H1 (cell line): ENCODE results near the gene SAG. TPM values are rescaled to one million over a fixed set of nuclear protein-coding genes. Genes with fewer than 3 reads are reported as not detected.

ENCODE experiments used
- CTCF ChIA-PET: fragments of 300-600 bp; sonication (Branson Sonifier 250); formaldehyde crosslinking; loops from one replicate; lab custom pipeline; 2021; ENCODE audit not compliant: partially characterized antibody; lab: Charles Lee
- POLR2A ChIA-PET: fragments of 300-600 bp; sonication (Branson Sonifier 250); formaldehyde crosslinking; loops from one replicate; lab custom pipeline; 2021; ENCODE audit warnings: inconsistent platforms; ENCODE audit not compliant: partially characterized antibody; lab: Charles Lee
- DNase-seq, 2 experiments: peaks; one replicate each; pipeline versions ENCODE4 v3.0.0 to v3.0.0-alpha.2; 2010 to 2022; ENCODE audit warnings: low spot score in 2 of 2, low read depth in 1 of 2, mixed read lengths in 1 of 2
- FAIRE-seq: peaks from 2 replicates; lab custom pipeline; 2011; peaks lifted over from hg19 to GRCh38; lab: Jason Lieb, UNC
- H2AFZ ChIP-seq: 2 replicates; pipeline ENCODE4 v1.8.1; 2012; ENCODE audit warnings: low read length, inconsistent platforms
- H2AK5ac ChIP-seq: 2 replicates; pipeline ENCODE4 v1.6.1; 2013; ENCODE audit warnings: low read depth, low read length
- H2BK120ac ChIP-seq: replicated peaks from 2 replicates; pipeline ENCODE3; 2013; ENCODE audit warnings: low read depth, low read length, inconsistent platforms
- H2BK12ac ChIP-seq: 2 replicates; pipeline ENCODE4 v1.6.1; 2013; ENCODE audit warnings: low read depth, low read length
- H2BK15ac ChIP-seq: 2 replicates; pipeline ENCODE4 v1.6.1; 2013; ENCODE audit warnings: low read length
- H2BK20ac ChIP-seq: 2 replicates; pipeline ENCODE4 v1.6.1; 2013; ENCODE audit warnings: low read length
- H2BK5ac ChIP-seq: 2 replicates; pipeline ENCODE4 v1.6.1; 2013; ENCODE audit warnings: low read depth, low read length
- H3K14ac ChIP-seq: 2 replicates; pipeline ENCODE4 v1.6.1; 2013; ENCODE audit warnings: inconsistent platforms; ENCODE audit not compliant: insufficient read length
- H3K18ac ChIP-seq: 2 replicates; pipeline ENCODE4 v1.6.1; 2013; ENCODE audit warnings: low read length; ENCODE audit errors: extremely low read depth
- H3K23ac ChIP-seq: 2 replicates; pipeline ENCODE4 v1.6.1; 2013; ENCODE audit warnings: inconsistent platforms; ENCODE audit not compliant: insufficient read length
- H3K23me2 ChIP-seq: 2 replicates; pipeline ENCODE4 v1.6.1; 2013; ENCODE audit warnings: low read depth, low read length
- H3K27ac ChIP-seq: 2 replicates; pipeline ENCODE4 v1.6.1; 2011; ENCODE audit warnings: low read depth, low read length, inconsistent platforms
- H3K27me3 ChIP-seq, 4 experiments: replicated peaks in 1 of 4; 1 replicate in 1 of 4; 2 replicates in 3 of 4; pipeline versions ENCODE4 v1.6.1 to v1.8.1; 2011 to 2013; ENCODE audit warnings: low read length in 3 of 4, mild to moderate bottlenecking in 3 of 4, inconsistent platforms in 2 of 4, mixed read lengths in 2 of 4, moderate library complexity in 1 of 4; ENCODE audit not compliant: control insufficient read depth in 3 of 4, insufficient read depth in 3 of 4; ENCODE audit errors: extremely low read depth in 1 of 4
- H3K36me3 ChIP-seq, 4 experiments: 2 replicates each; pipeline versions ENCODE4 v1.6.1 to v1.8.1; 2011 to 2013; ENCODE audit warnings: mild to moderate bottlenecking in 4 of 4, low read length in 3 of 4, moderate library complexity in 2 of 4, control low read depth in 1 of 4, inconsistent platforms in 1 of 4; ENCODE audit not compliant: insufficient read depth in 4 of 4, control insufficient read depth in 2 of 4
- H3K4ac ChIP-seq: replicated peaks from 2 replicates; pipeline ENCODE3; 2013; ENCODE audit warnings: low read length, low read depth, mixed read lengths, inconsistent platforms; ENCODE audit not compliant: insufficient read length
- H3K4me1 ChIP-seq, 4 experiments: replicated peaks in 1 of 4; 1 replicate in 1 of 4; 2 replicates in 3 of 4; pipeline versions ENCODE4 v1.6.1 to v1.8.1; 2011 to 2013; ENCODE audit warnings: low read length in 3 of 4, inconsistent platforms in 2 of 4, mixed read lengths in 1 of 4; ENCODE audit not compliant: insufficient read depth in 4 of 4, control insufficient read depth in 3 of 4
- H3K4me2 ChIP-seq, 2 experiments: 2 replicates each; pipeline versions ENCODE4 v1.6.1 to v1.8.1; 2011 to 2013; ENCODE audit warnings: low read depth in 2 of 2, low read length in 2 of 2, control low read depth in 1 of 2, inconsistent platforms in 1 of 2, mild to moderate bottlenecking in 1 of 2; ENCODE audit not compliant: insufficient read depth in 1 of 2
- H3K4me3 ChIP-seq, 4 experiments: fragments of 200-600, 300-600 bp in 1 of 4; sonication (generic), shearing (Covaris generic), sonication (Bioruptor Twin) in 1 of 4; 2 replicates each; pipeline versions ENCODE4 v1.5.1 to v1.8.1; 2011 to 2016; ENCODE audit warnings: low read length in 4 of 4, low read depth in 3 of 4, control low read depth in 2 of 4, inconsistent platforms in 2 of 4, mild to moderate bottlenecking in 2 of 4, mixed read lengths in 1 of 4, moderate library complexity in 1 of 4; ENCODE audit not compliant: insufficient read depth in 2 of 4; ENCODE audit errors: extremely low read depth in 1 of 4
- H3K56ac ChIP-seq: replicated peaks from 2 replicates; pipeline ENCODE3; 2013; ENCODE audit warnings: low read depth, mild to moderate bottlenecking, mixed read lengths, low read length, inconsistent platforms; ENCODE audit not compliant: insufficient read length
- H3K79me1 ChIP-seq: 2 replicates; pipeline ENCODE4 v1.6.1; 2013; ENCODE audit warnings: low read depth, low read length, control low read depth
- H3K79me2 ChIP-seq, 2 experiments: 2 replicates each; pipeline versions ENCODE4 v1.6.1 to v1.8.1; 2012 to 2013; ENCODE audit warnings: low read length in 2 of 2, mild to moderate bottlenecking in 2 of 2, inconsistent platforms in 1 of 2; ENCODE audit not compliant: insufficient read depth in 2 of 2, control insufficient read depth in 1 of 2
- H3K9ac ChIP-seq, 4 experiments: replicated peaks in 1 of 4; 1 replicate in 1 of 4; 2 replicates in 3 of 4; pipeline versions ENCODE4 v1.6.1 to v1.8.1; 2011 to 2013; ENCODE audit warnings: low read depth in 3 of 4, low read length in 3 of 4, control low read depth in 2 of 4, mild to moderate bottlenecking in 2 of 4, moderate library complexity in 2 of 4, inconsistent platforms in 1 of 4; ENCODE audit errors: extremely low read depth in 1 of 4
- H3K9me3 ChIP-seq, 2 experiments: 2 replicates each; pipeline versions ENCODE4 v1.6.1 to v1.8.1; 2012 to 2013; ENCODE audit warnings: mild to moderate bottlenecking in 2 of 2, moderate library complexity in 2 of 2, control low read depth in 1 of 2, inconsistent platforms in 1 of 2, low read depth in 1 of 2, low read length in 1 of 2, mixed read lengths in 1 of 2; ENCODE audit not compliant: insufficient read depth in 2 of 2
- H4K20me1 ChIP-seq, 2 experiments: replicated peaks in 1 of 2; 2 replicates each; pipeline versions ENCODE3 to v1.8.1; 2011 to 2013; ENCODE audit warnings: inconsistent platforms in 2 of 2, low read length in 2 of 2, mild to moderate bottlenecking in 1 of 2; ENCODE audit not compliant: insufficient read depth in 2 of 2, control insufficient read depth in 1 of 2
- H4K5ac ChIP-seq: 2 replicates; pipeline ENCODE4 v1.6.1; 2013; ENCODE audit warnings: low read length, low read depth, mixed read lengths, inconsistent platforms; ENCODE audit not compliant: insufficient read length
- H4K8ac ChIP-seq: 2 replicates; pipeline ENCODE4 v1.8.0; 2013; ENCODE audit warnings: mild to moderate bottlenecking, moderate library complexity, low read length, inconsistent platforms; ENCODE audit not compliant: insufficient read depth; ENCODE audit errors: extremely low read depth
- H4K91ac ChIP-seq: replicated peaks from 2 replicates; pipeline ENCODE3; 2013; ENCODE audit warnings: low read length, mixed read lengths, inconsistent platforms; ENCODE audit not compliant: insufficient read length
- ASH2L ChIP-seq: fragments of 200-600, 300-600 bp; sonication (generic); IDR thresholded peaks from one replicate; pipeline ENCODE4 v1.7.1; 2017; ENCODE audit warnings: low read length
- BCL11A ChIP-seq, 2 experiments: IDR thresholded peaks; one replicate each; pipeline ENCODE4 v1.6.1; 2011; ENCODE audit warnings: low read depth in 2 of 2, low read length in 2 of 2, mild to moderate bottlenecking in 2 of 2
- BRCA1 ChIP-seq: IDR thresholded peaks from 2 replicates; pipeline ENCODE4 v1.6.1; 2012; ENCODE audit warnings: low read depth, low read length, improper control_type of control experiment
- CEBPB ChIP-seq: IDR thresholded peaks from 2 replicates; pipeline ENCODE4 v1.6.1; 2012; ENCODE audit warnings: low read depth, low read length
- GTF2F1 ChIP-seq: IDR thresholded peaks from 2 replicates; pipeline ENCODE4 v1.6.1; 2012; ENCODE audit warnings: low read depth, low read length, improper control_type of control experiment, borderline replicate concordance
- RNF2 ChIP-seq: fragments of 200-900, 300-1000 bp; sonication (generic); IDR thresholded peaks from 2 replicates; pipeline ENCODE4 v1.7.1; 2016; ENCODE audit warnings: borderline replicate concordance, low read depth, mild to moderate bottlenecking, antibody characterized with exemption, low read length; ENCODE audit not compliant: poor library complexity, severe bottlenecking; ENCODE audit errors: missing control alignments
- SP4 ChIP-seq: IDR thresholded peaks from 2 replicates; pipeline ENCODE4 v1.6.1; 2012; ENCODE audit warnings: low read length, inconsistent platforms
- TAF1 ChIP-seq: IDR thresholded peaks from 2 replicates; pipeline ENCODE4 v1.6.1; 2011; ENCODE audit warnings: mild to moderate bottlenecking, low read depth, low read length
- TBP ChIP-seq: IDR thresholded peaks from 2 replicates; pipeline ENCODE4 v1.6.1; 2011; ENCODE audit warnings: low read depth, low read length, improper control_type of control experiment
- TCF12 ChIP-seq: IDR thresholded peaks from 2 replicates; pipeline ENCODE4 v1.6.1; 2011; ENCODE audit warnings: low read depth, mild to moderate bottlenecking, low read length
- USF2 ChIP-seq: IDR thresholded peaks from 2 replicates; pipeline ENCODE4 v1.6.1; 2011; ENCODE audit warnings: low read length, improper control_type of control experiment
- WGBS, 2 experiments: shearing (Covaris generic) in 1 of 2; methylation state at CpG; one replicate each; pipeline versions ENCODE4 v1.1.6 to v1.1.7; 2013 to 2015; ENCODE audit warnings: low lambda C conversion rate in 2 of 2, mixed read lengths in 2 of 2, inconsistent platforms in 1 of 2, low coverage in 1 of 2, missing lambda C conversion rate in 1 of 2; ENCODE audit not compliant: insufficient replicate concordance in 2 of 2, insufficient coverage in 1 of 2, insufficient read length in 1 of 2; ENCODE audit errors: extremely low coverage in 1 of 2, missing lambda C conversion rate in 1 of 2; 5-methylcytosine and 5-hydroxymethylcytosine counted together
- polyA plus RNA-seq, 7 experiments: library from polyadenylated mRNA; depleted of rRNA in 3 of 7; stranded (reverse) in 5 of 7; unstranded in 2 of 7; fragments of >200 nt in 5 of 7; fragments of 200-250 nt in 2 of 7; gene quantifications; 1 replicate in 5 of 7; 2 replicates in 1 of 7; 4 replicates in 1 of 7; pipeline versions ENCODE4 v1.2.1 to v1.2.3, GENCODE V29; 2011 to 2013; ENCODE audit warnings: missing spikeins in 2 of 7, mixed read lengths in 2 of 7
- total RNA-seq: library from RNA; stranded (reverse); fragmentation: NEBNext Ultra II Directional; extraction: Animal tissue kit (Norgen Biotek cat#: 25700); gene quantifications from 2 replicates; pipeline ENCODE4 v1.2.1, GENCODE V29; 2021

Gene SAG
- total and polyA plus RNA-seq, 2 of the 8 experiments (the other 6 are each of a cell fraction or from before 2014, with no cell fraction given), result not detected

GRCh38 chr2:233319256-233319655 is 11.6 kb downstream of the SAG start:
- no peak overlapping the region for H2AK5ac ChIP-seq
- H3K18ac ChIP-seq, result no peak overlapping the region
- H2BK12ac ChIP-seq, result no peak overlapping the region
- no peak overlapping the region for H3K4ac ChIP-seq
- no peaks in the 10 kb centered on the region for H3K79me1 ChIP-seq
- H2BK5ac ChIP-seq, result no peak overlapping the region
- CTCF ChIA-PET, result interaction anchor here (1.0 kb wide), 1 partner anchor 14 kb away, joined by 3 read pairs; no protein-coding TSS in a partner anchor
- no peak overlapping the region for H3K27ac ChIP-seq
- POLR2A ChIA-PET, result no interaction called here
- H2BK20ac ChIP-seq, result no peak overlapping the region
- no peak overlapping the region for H4K5ac ChIP-seq
- H2BK120ac ChIP-seq, result no peak overlapping the region
- H3K23me2 ChIP-seq, result no peaks in the 10 kb centered on the region; the same call in 1 of the 2 replicates
- WGBS, 2 experiments, result 87% methylated on average over 5 of the region's 5 CpGs; no CpG with 5 or more reads in 1 of the 2 experiments
- H3K4me2 ChIP-seq, result no peak overlapping the region
- H3K36me3 ChIP-seq, result no peaks in the 10 kb centered on the region
- no peaks in the 10 kb centered on the region for H3K4me1 ChIP-seq
- H3K9me3 ChIP-seq, result no peaks in the 10 kb centered on the region
- no peak overlapping the region for H3K56ac ChIP-seq
- no peak overlapping the region for H4K8ac ChIP-seq
- TF ChIP-seq CEBPB, result no peak
- TF ChIP-seq USF2, result no peak
- no peak for TF ChIP-seq RNF2
- no peak for TF ChIP-seq BCL11A (IDR thresholded peaks at IDR 0.05; ENCODE audit: low read depth in 2 of 2, low read length in 2 of 2)
- no peak for TF ChIP-seq ASH2L
- no peak for TF ChIP-seq BRCA1
- TF ChIP-seq TCF12, result no peak
- TF ChIP-seq SP4, result no peak
- TF ChIP-seq TBP, result no peak
- TF ChIP-seq GTF2F1, result no peak
- no peak for TF ChIP-seq TAF1
- TF ChIP-seq, all 59 proteins: peak for 0
- H2BK15ac ChIP-seq, result no peak overlapping the region
- no peaks in the 10 kb centered on the region for H4K20me1 ChIP-seq
- H3K4me3 ChIP-seq, result no peak overlapping the region
- DNase-seq (no peak), FAIRE-seq (no peak)
- no peak overlapping the region for H3K9ac ChIP-seq
- H2AFZ ChIP-seq, result no peak overlapping the region
- no peaks in the 10 kb centered on the region for H3K27me3 ChIP-seq
- H3K23ac ChIP-seq, result no peak overlapping the region
- H3K79me2 ChIP-seq, result no peaks in the 10 kb centered on the region
- H3K14ac ChIP-seq, result no peak overlapping the region
- H4K91ac ChIP-seq, result no peak overlapping the region
